ENCODE results near the gene CBY3. TPM values are rescaled to one million over a fixed set of nuclear protein-coding genes. Genes with fewer than 3 reads are reported as not detected.

CBY3 gene
- total and polyA plus RNA-seq, 2 of the 13 experiments (the other 11 are each of a cell fraction or from before 2014, with no cell fraction given) = not detected

- TF ChIP-seq HNRNPUL1 (IDR thresholded peaks at IDR 0.05; ENCODE audit: low read depth, low read length) = no peak
- TF ChIP-seq NR1H2 (CRISPR knock-in tag; IDR thresholded peaks at IDR 0.05; ENCODE audit: borderline replicate concordance, low read depth) = no peak
- TF ChIP-seq TBX3 (IDR thresholded peaks at IDR 0.05; ENCODE audit: borderline replicate concordance) = peak; percentile 59; the same call in 1 of the 2 replicates
- peak; percentile 9; the same call in 1 of the 2 replicates for TF ChIP-seq GATAD2A (CRISPR knock-in tag; IDR thresholded peaks at IDR 0.05)
- TF ChIP-seq TFDP1 (CRISPR knock-in tag; IDR thresholded peaks at IDR 0.05; ENCODE audit: borderline replicate concordance) = no peak; the same call in 1 of the 2 replicates
- TF ChIP-seq PREB (CRISPR knock-in tag; IDR thresholded peaks at IDR 0.05) = no peak
- no peak for TF ChIP-seq ZNF382 (CRISPR knock-in tag; IDR thresholded peaks at IDR 0.05; ENCODE audit: borderline replicate concordance)
- TF ChIP-seq FOXK1 (CRISPR knock-in tag; IDR thresholded peaks at IDR 0.05; ENCODE audit: borderline replicate concordance, low read depth) = no peak
- TF ChIP-seq MZF1 (CRISPR knock-in tag; IDR thresholded peaks at IDR 0.05; ENCODE audit: borderline replicate concordance) = no peak
- no peak for TF ChIP-seq ZNF407 (CRISPR knock-in tag; IDR thresholded peaks at IDR 0.05; ENCODE audit: not compliant biosample characterization)
- TF ChIP-seq ZNF607 (CRISPR knock-in tag; IDR thresholded peaks at IDR 0.05; ENCODE audit: borderline replicate concordance) = peak; percentile 89; the same call in 1 of the 2 replicates
- no peak for TF ChIP-seq POLR2AphosphoS2 (IDR thresholded peaks at IDR 0.05; ENCODE audit: low read depth, low read length)
- 0 out of 2 replicates have a peak, but pooled peaks have one; percentile 55 for TF ChIP-seq ZNF773 (CRISPR knock-in tag; IDR thresholded peaks at IDR 0.05; ENCODE audit: borderline replicate concordance)
- no peak for TF ChIP-seq ZFP41 (CRISPR knock-in tag; IDR thresholded peaks at IDR 0.05; ENCODE audit: borderline replicate concordance)
- TF ChIP-seq ZNF878 (CRISPR knock-in tag; IDR thresholded peaks at IDR 0.05) = no peak
- TF ChIP-seq ZNF775 (CRISPR knock-in tag; IDR thresholded peaks at IDR 0.05; ENCODE audit: borderline replicate concordance) = no peak
- peak; percentile 39; the same call in 1 of the 2 replicates for TF ChIP-seq ZBTB7B (CRISPR knock-in tag; IDR thresholded peaks at IDR 0.05)
- TF ChIP-seq ZNF792 (CRISPR knock-in tag; IDR thresholded peaks at IDR 0.05) = no peak; the same call in 1 of the 2 replicates
Observed at GRCh38 chr5:179697993-179698934, 17.4 kb upstream of the CBY3 start (continued).

All from HepG2 (cell line).